ENCODE results near the gene ILDR2. TPM values are rescaled to one million over a fixed set of nuclear protein-coding genes. Genes with fewer than 3 reads are reported as not detected.

Gene ILDR2
- total RNA-seq (2021) (not detected in 2 replicates), Bru-seq, nascent RNA (percentile 1 among the genes with signal in this experiment), BruChase-seq, experiment 1, labeled RNA remaining after a 2-hour chase (percentile 1 among the genes with signal in this experiment), BruChase-seq, experiment 2, labeled RNA remaining after a 6-hour chase (percentile 4 among the genes with signal in this experiment)
- long read RNA-seq: 0 reads

GRCh38 chr1:166975361-166976129 is at the start of gene ILDR2:
Gene ILDR2 (minus strand): TSS chr1:166975540. CDS start chr1:166975268, 272 bp downstream.
- Histone ChIP-seq H3K4me3 (peak within 1 kb of the TSS; percentile 75), H3F3A (ENCODE audit: insufficient read depth, low read depth) (no peaks in the 10 kb centered on the region), H4K20me1 (ENCODE audit: insufficient read depth) (peaks cover 2% of the 10 kb centered on the region; the same call in 1 of the 2 replicates), H3K9me3 (ENCODE audit: insufficient read depth, low read depth) (no peaks in the 10 kb centered on the region), H2AFZ (peak within 1 kb of the TSS; percentile 83), H3K36me3 (ENCODE audit: low read depth) (no peaks in the 10 kb centered on the region), H3K9me2 (ENCODE audit: insufficient read depth) (no peaks in the 10 kb centered on the region), H3K4me2 (peak within 1 kb of the TSS; percentile 96), H3K27me3 (ENCODE audit: insufficient read depth, low read depth) (peaks cover 77% of the 10 kb centered on the region), H3K79me2 (ENCODE audit: low read depth) (no peaks in the 10 kb centered on the region), H3K4me1 (replicated peaks; ENCODE audit: insufficient read depth) (0 out of 2 replicates have a peak, but pooled peaks cover 6% of the 10 kb centered on the region), H3K27ac (no peak within 1 kb of the TSS)
- POLR2A ChIA-PET (ENCODE audit: unreplicated experiment): no interaction called here
- intact Hi-C loops (cut with micrococcal nuclease; ENCODE audit: unreplicated experiment): no loop called here
- DNase-seq: peak in 1 of 2 experiments; percentile 4
- CTCF ChIA-PET: interaction anchor here (0.6 kb wide), 1 partner anchor 24 kb away, joined by 8 read pairs; no protein-coding TSS in a partner anchor
- BruUV-seq (replicated peaks): no TSS peak
- TF ChIP-seq EZH2 (IDR thresholded peaks at IDR 0.05; ENCODE audit: low read depth) (peak; percentile 91; the same call in 1 of the 2 replicates), CTCF (conservative IDR thresholded peaks at IDR 0.05) (no peak)

DNA sequence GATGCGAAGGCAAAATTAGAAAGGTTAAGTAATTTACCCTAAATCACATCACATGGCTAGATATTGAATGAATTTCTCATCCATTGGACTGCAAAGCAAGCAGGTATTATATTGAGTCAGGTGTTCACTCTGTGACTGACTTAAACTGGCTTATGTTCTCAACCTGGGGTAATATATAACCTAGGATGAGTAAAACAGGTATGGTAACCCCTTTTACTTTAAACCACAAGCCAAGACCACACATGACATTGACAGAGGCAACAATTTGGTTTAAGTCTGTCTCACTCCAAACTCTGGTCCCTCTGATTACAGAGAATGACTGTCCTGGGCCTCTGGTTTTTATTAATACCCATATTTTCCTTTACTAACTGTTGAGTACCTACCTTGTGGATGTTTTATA is 47.0 kb upstream of the ILDR2 start:
- TF ChIP-seq CTCF (conservative IDR thresholded peaks at IDR 0.05) (no peak), EZH2 (IDR thresholded peaks at IDR 0.05; ENCODE audit: low read depth) (no peak)
- H3K27ac ChIP-seq: no peak overlapping the region
- H3K36me3 ChIP-seq (ENCODE audit: low read depth): no peaks in the 10 kb centered on the region
- intact Hi-C loops (cut with micrococcal nuclease; ENCODE audit: unreplicated experiment): no loop called here
- no peaks in the 10 kb centered on the region for H3K4me1 ChIP-seq (replicated peaks; ENCODE audit: insufficient read depth)
- H3F3A ChIP-seq (ENCODE audit: insufficient read depth, low read depth): no peaks in the 10 kb centered on the region
- H3K4me3 ChIP-seq: no peak overlapping the region
- no peak for DNase-seq
- no peaks in the 10 kb centered on the region for H4K20me1 ChIP-seq (ENCODE audit: insufficient read depth)
- ChIA-PET POLR2A (ENCODE audit: unreplicated experiment) (no interaction called here), CTCF (no interaction called here)
- H2AFZ ChIP-seq: no peak overlapping the region
- BruUV-seq (replicated peaks): no TSS peak
- H3K4me2 ChIP-seq: no peak overlapping the region
- H3K9me2 ChIP-seq (ENCODE audit: insufficient read depth): 0 out of 2 replicates have a peak, but pooled peaks cover 6% of the 10 kb centered on the region
- no peaks in the 10 kb centered on the region for H3K9me3 ChIP-seq (ENCODE audit: insufficient read depth, low read depth)
- H3K79me2 ChIP-seq (ENCODE audit: low read depth): no peaks in the 10 kb centered on the region
- H3K27me3 ChIP-seq (ENCODE audit: insufficient read depth, low read depth): 0 out of 2 replicates have a peak, but pooled peaks cover 5% of the 10 kb centered on the region

- Histone ChIP-seq H3K4me1 (replicated peaks; ENCODE audit: insufficient read depth) (no peaks in the 10 kb centered on the region), H3K79me2 (ENCODE audit: low read depth) (no peaks in the 10 kb centered on the region), H3K27me3 (ENCODE audit: insufficient read depth, low read depth) (no peaks in the 10 kb centered on the region; the same call in 1 of the 2 replicates), H3K4me2 (no peak overlapping the region), H3K9me3 (ENCODE audit: insufficient read depth, low read depth) (no peaks in the 10 kb centered on the region; the same call in none of the 2 replicates), H3K36me3 (ENCODE audit: low read depth) (no peaks in the 10 kb centered on the region), H3F3A (ENCODE audit: insufficient read depth, low read depth) (no peaks in the 10 kb centered on the region), H2AFZ (no peak overlapping the region), H3K27ac (no peak overlapping the region), H4K20me1 (ENCODE audit: insufficient read depth) (no peaks in the 10 kb centered on the region), H3K4me3 (no peak overlapping the region), H3K9me2 (ENCODE audit: insufficient read depth) (no peaks in the 10 kb centered on the region)
- CTCF ChIA-PET: no interaction called here
- intact Hi-C loops (cut with micrococcal nuclease; ENCODE audit: unreplicated experiment): no loop called here
- DNase-seq: no peak
- BruUV-seq (replicated peaks): no TSS peak
- TF ChIP-seq CTCF (conservative IDR thresholded peaks at IDR 0.05): no peak
- no peak for TF ChIP-seq EZH2 (IDR thresholded peaks at IDR 0.05; ENCODE audit: low read depth)
- POLR2A ChIA-PET (ENCODE audit: unreplicated experiment): no interaction called here
Observed at GRCh38 chr1:167016100-167016750, 40.9 kb upstream of the ILDR2 start.
